HL-60 (cell line): ENCODE measurements around the gene BCAS3.

Source experiments
- DNase-seq, 2 experiments: peaks; one replicate each; pipeline ENCODE4 v3.0.0-alpha.2; 2010 to 2020; ENCODE audit warnings: low read depth in 1 of 2, low spot score in 1 of 2
- H3K27ac ChIP-seq: fragments of 250-450 bp; sonication (Bioruptor Pico); replicated peaks from 2 replicates; pipeline ENCODE4 v1.5.1; 2020; ENCODE audit warnings: mild to moderate bottlenecking, moderate library complexity
- H3K27me3 ChIP-seq: fragments of 250-450 bp; sonication (Bioruptor Pico); 2 replicates; pipeline ENCODE4 v1.5.1; 2021; ENCODE audit warnings: mild to moderate bottlenecking, moderate library complexity; ENCODE audit not compliant: insufficient read depth, poor library complexity, severe bottlenecking
- H3K4me3 ChIP-seq: replicated peaks from 2 replicates; pipeline ENCODE4 v1.5.1; 2011; ENCODE audit warnings: mild to moderate bottlenecking, control low read depth, low read length; ENCODE audit not compliant: insufficient read depth
- GABPA ChIP-seq: IDR thresholded peaks from 2 replicates; pipeline ENCODE4 v1.6.1; 2012; ENCODE audit warnings: low read depth
- POLR2AphosphoS5 ChIP-seq: IDR thresholded peaks from 2 replicates; pipeline ENCODE4 v1.6.1; 2012; ENCODE audit warnings: low read depth
- SPI1 ChIP-seq: IDR thresholded peaks from 2 replicates; pipeline ENCODE4 v1.6.1; 2012; ENCODE audit warnings: low read depth, mild to moderate bottlenecking, borderline replicate concordance
- TF ChIP-seq, protein P1 (sequence below): IDR thresholded peaks from one replicate; pipeline ENCODE4 v1.5.1; 2011; ENCODE audit warnings: low read length, control low read depth, inconsistent platforms; ENCODE audit not compliant: insufficient read depth
- TF ChIP-seq, protein P2 (sequence below): IDR thresholded peaks from 2 replicates; pipeline ENCODE4 v1.6.1; 2012; ENCODE audit warnings: low read depth; ENCODE audit not compliant: insufficient replicate concordance

BCAS3 gene

DNA sequence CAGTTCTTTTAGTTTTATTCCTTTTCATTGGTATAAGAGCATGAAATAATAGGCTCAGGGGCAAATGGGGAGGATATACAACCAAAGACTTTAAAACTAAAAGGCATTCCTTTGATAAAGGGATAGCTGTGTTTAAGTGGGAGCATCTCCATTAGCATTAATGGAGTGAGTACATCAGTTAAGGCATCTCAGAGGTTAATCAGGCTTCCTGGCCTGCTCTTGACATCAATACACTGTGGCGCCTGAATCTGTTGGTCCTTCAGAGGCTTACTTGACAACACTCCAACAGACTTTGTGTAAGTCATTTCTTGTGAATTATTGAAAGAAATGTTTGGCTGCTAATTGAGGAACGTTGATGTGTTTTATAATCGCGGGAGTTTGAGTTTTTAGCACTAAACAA is 230.7 kb downstream of the BCAS3 start:
- Histone ChIP-seq H3K4me3 (no peak overlapping the region), H3K27me3 (no peaks in the 10 kb centered on the region), H3K27ac (no peak overlapping the region)
- no peak for TF ChIP-seq POLR2AphosphoS5
- TF ChIP-seq, protein P1, sequence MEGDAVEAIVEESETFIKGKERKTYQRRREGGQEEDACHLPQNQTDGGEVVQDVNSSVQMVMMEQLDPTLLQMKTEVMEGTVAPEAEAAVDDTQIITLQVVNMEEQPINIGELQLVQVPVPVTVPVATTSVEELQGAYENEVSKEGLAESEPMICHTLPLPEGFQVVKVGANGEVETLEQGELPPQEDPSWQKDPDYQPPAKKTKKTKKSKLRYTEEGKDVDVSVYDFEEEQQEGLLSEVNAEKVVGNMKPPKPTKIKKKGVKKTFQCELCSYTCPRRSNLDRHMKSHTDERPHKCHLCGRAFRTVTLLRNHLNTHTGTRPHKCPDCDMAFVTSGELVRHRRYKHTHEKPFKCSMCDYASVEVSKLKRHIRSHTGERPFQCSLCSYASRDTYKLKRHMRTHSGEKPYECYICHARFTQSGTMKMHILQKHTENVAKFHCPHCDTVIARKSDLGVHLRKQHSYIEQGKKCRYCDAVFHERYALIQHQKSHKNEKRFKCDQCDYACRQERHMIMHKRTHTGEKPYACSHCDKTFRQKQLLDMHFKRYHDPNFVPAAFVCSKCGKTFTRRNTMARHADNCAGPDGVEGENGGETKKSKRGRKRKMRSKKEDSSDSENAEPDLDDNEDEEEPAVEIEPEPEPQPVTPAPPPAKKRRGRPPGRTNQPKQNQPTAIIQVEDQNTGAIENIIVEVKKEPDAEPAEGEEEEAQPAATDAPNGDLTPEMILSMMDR = no peak
- TF ChIP-seq, protein P2, sequence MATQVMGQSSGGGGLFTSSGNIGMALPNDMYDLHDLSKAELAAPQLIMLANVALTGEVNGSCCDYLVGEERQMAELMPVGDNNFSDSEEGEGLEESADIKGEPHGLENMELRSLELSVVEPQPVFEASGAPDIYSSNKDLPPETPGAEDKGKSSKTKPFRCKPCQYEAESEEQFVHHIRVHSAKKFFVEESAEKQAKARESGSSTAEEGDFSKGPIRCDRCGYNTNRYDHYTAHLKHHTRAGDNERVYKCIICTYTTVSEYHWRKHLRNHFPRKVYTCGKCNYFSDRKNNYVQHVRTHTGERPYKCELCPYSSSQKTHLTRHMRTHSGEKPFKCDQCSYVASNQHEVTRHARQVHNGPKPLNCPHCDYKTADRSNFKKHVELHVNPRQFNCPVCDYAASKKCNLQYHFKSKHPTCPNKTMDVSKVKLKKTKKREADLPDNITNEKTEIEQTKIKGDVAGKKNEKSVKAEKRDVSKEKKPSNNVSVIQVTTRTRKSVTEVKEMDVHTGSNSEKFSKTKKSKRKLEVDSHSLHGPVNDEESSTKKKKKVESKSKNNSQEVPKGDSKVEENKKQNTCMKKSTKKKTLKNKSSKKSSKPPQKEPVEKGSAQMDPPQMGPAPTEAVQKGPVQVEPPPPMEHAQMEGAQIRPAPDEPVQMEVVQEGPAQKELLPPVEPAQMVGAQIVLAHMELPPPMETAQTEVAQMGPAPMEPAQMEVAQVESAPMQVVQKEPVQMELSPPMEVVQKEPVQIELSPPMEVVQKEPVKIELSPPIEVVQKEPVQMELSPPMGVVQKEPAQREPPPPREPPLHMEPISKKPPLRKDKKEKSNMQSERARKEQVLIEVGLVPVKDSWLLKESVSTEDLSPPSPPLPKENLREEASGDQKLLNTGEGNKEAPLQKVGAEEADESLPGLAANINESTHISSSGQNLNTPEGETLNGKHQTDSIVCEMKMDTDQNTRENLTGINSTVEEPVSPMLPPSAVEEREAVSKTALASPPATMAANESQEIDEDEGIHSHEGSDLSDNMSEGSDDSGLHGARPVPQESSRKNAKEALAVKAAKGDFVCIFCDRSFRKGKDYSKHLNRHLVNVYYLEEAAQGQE = no peak
- TF ChIP-seq GABPA = no peak
- no peak for TF ChIP-seq SPI1
- DNase-seq = no peak

DNA sequence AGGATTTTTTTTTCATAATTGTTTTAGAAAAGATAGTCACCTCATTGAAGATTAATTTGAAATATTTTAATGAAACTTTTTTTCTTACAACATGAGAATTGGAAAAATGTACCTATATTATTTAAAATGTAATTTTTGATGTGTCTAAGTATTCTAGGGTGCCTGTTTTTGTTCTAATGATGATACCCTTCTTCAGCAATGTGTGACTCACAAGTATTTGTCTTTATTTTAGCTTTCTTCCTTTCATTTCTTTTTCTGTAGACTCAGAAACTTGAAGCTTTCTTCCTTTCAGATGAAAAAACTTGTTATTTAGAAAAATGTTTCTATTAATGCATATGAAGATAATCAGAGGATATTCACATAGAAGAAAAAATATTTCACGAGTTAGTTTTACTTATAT is 231.8 kb downstream of the BCAS3 start:
- TF ChIP-seq GABPA (no peak), SPI1 (no peak), POLR2AphosphoS5 (no peak)
- TF ChIP-seq, protein P1 = no peak
- TF ChIP-seq, protein P2 = no peak
- Histone ChIP-seq H3K27me3 (no peaks in the 10 kb centered on the region), H3K4me3 (no peak overlapping the region), H3K27ac (no peak overlapping the region)
- DNase-seq = no peak

DNA sequence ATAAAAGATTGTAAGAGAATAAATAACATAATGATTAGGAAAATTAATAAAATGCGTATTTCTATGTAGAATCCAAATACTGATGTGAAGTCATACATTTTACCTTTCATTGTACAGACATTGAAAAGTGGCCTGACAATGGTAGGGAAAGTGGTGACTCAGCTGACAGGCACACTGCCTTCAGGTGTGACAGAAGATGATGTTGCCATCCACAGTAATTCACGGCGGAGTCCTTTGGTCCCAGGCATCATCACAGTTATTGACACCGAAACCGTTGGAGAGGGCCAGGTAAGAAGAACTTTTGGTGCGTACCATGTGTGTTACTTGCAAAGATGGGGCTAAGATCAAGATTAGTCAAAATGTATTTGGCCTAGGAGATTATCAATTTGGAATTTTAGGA is 232.8 kb downstream of the BCAS3 start:
- no peak for DNase-seq
- Histone ChIP-seq H3K27me3 (no peaks in the 10 kb centered on the region), H3K27ac (no peak overlapping the region), H3K4me3 (no peak overlapping the region)
- TF ChIP-seq POLR2AphosphoS5 = no peak

DNA sequence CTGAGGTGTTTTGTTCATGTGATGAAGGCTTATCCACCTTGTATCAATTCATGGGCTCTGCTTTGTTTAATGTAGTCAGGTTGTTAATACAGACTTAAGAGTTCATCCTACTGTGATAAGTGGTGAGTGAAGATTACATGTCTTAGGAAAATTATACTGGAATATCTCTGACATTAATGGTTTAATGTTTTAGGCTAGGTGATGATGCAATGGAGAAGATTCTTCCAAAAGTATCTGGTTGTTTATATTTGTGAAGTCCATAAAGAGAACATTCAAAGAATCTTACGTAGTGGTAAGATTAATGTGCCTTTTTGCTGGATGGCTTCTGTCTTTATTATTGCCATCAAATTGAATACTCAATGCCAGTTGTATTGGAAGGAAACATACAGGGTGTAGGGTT is 236.4 kb downstream of the BCAS3 start:
- TF ChIP-seq, protein P2 = no peak
- no peak for TF ChIP-seq POLR2AphosphoS5
- TF ChIP-seq GABPA = no peak
- TF ChIP-seq, protein P1 = no peak
- TF ChIP-seq SPI1 = no peak
- DNase-seq = no peak
- no peak overlapping the region for H3K4me3 ChIP-seq
- H3K27ac ChIP-seq = no peak overlapping the region
- H3K27me3 ChIP-seq = no peaks in the 10 kb centered on the region
